ENCODE data around the gene RERE.

RERE gene

DNA sequence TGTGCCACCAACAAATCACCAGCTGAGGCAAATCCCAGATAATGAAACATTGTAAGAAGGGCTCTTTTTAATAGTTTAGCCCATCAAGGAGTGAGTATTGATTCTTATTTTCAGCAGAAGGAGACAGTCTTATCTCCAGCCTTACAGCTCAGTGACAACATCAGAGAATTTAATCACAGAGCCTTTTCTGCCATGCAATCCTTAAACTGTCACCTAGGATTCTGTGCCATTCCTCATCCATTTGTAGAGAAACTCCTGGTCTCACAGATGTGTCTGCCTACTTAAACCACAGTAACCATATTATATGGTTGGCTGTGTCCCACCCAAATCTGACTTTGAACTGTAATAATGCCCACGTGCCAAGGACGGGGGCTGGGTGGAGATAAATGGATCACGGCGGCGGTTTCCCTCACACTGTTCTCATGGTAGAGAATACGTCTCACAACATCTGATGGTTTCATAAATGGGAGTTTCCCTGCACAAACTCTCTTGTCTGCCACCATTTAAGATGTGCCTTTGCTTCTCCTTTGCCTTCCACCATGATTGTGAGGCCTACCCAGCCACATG is 217.7 kb downstream of the RERE start:
- Histone ChIP-seq H3K9me3 (replicated peaks in 1 of 2; ENCODE audit: control insufficient read depth in 2 of 2, insufficient read depth in 1 of 2, low read depth in 1 of 2, low read length in 2 of 2) (peaks cover 0 to 1% of the 10 kb centered on the region in 2 donors), H2AK5ac (ENCODE audit: low read depth, low read length) (no peak overlapping the region), H3K4me3 (ENCODE audit: low read length in 2 of 2) (no peak overlapping the region), H3K27me3 (ENCODE audit: control insufficient read depth in 3 of 3, insufficient read depth in 3 of 3, low read depth in 1 of 3, low read length in 3 of 3) (no peaks in the 10 kb centered on the region), H3K79me1 (ENCODE audit: low read depth, low read length) (no peaks in the 10 kb centered on the region), H3K4ac (ENCODE audit: low read length) (no peak overlapping the region), H2AFZ (ENCODE audit: low read length) (no peak overlapping the region), H2BK120ac (ENCODE audit: low read depth, low read length) (no peak overlapping the region), H2BK12ac (ENCODE audit: low read length) (no peak overlapping the region), H3K23ac (ENCODE audit: low read depth, low read length, poor library complexity) (no peak overlapping the region), H3K4me2 (ENCODE audit: insufficient read depth, low read length, poor library complexity, severe bottlenecking) (no peak overlapping the region), H3K36me3 (replicated peaks in 1 of 2; ENCODE audit: control insufficient read depth in 2 of 2, insufficient read depth in 2 of 2, low read length in 2 of 2) (peaks cover 0 to 30% of the 10 kb centered on the region in 2 donors), H3K27ac (replicated peaks; ENCODE audit: low read length) (no peak overlapping the region), H3K14ac (ENCODE audit: low read length) (no peak overlapping the region), H2BK5ac (ENCODE audit: low read length) (no peak overlapping the region), H4K8ac (ENCODE audit: low read depth, low read length) (no peak overlapping the region), H2BK15ac (ENCODE audit: low read length) (no peak overlapping the region), H3K4me1 (ENCODE audit: control insufficient read depth in 2 of 2, insufficient read depth in 1 of 2, low read depth in 1 of 2, low read length in 2 of 2) (peaks cover 14 to 16% of the 10 kb centered on the region in 2 donors), H3K9ac (ENCODE audit: low read depth, low read length, poor library complexity) (no peak overlapping the region), H3K18ac (ENCODE audit: low read length) (no peak overlapping the region), H4K91ac (ENCODE audit: low read depth, low read length, poor library complexity) (no peak overlapping the region)
- no CpG with 5 or more reads among the region's 6 CpGs for WGBS, 2 donors (ENCODE audit: extremely low coverage in 2 of 2, insufficient read length in 2 of 2, insufficient replicate concordance in 1 of 2)
- DNase-seq (ENCODE audit: low spot score), result no peak

DNA sequence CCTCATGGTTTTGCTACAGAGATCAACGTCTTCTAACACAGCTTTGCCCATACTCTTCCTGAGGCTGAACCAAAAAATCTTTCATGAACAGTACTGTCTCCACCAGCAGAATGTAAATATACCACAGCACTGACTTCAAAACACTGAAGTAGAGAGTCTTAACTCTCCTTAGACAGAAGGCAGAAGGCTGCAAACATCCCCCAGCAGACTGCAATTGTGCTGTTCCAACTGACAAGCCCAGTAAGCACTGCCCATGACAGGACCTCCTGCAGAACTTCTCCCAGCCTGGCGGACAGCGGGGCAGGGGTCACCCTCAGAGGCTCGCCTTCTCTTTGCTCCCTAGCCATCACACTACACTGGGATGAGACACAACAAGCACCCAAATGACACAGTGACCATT is 218.7 kb downstream of the RERE start:
- peaks cover 0 to 34% of the 10 kb centered on the region in 2 donors for H3K36me3 ChIP-seq (replicated peaks in 1 of 2; ENCODE audit: control insufficient read depth in 2 of 2, insufficient read depth in 2 of 2, low read length in 2 of 2)
- no peak overlapping the region for H2BK15ac ChIP-seq (ENCODE audit: low read length)
- H3K27ac ChIP-seq (replicated peaks; ENCODE audit: low read length), result peak overlapping the region; percentile 15
- H3K4ac ChIP-seq (ENCODE audit: low read length), result no peak overlapping the region
- H3K4me1 ChIP-seq (ENCODE audit: control insufficient read depth in 2 of 2, insufficient read depth in 1 of 2, low read depth in 1 of 2, low read length in 2 of 2), result peaks cover 12 to 16% of the 10 kb centered on the region in 2 donors
- H3K9me3 ChIP-seq (replicated peaks in 1 of 2; ENCODE audit: control insufficient read depth in 2 of 2, insufficient read depth in 1 of 2, low read depth in 1 of 2, low read length in 2 of 2), result peaks cover under 1 to 1% of the 10 kb centered on the region in 2 donors
- no peak overlapping the region for H2BK120ac ChIP-seq (ENCODE audit: low read depth, low read length)
- no peak overlapping the region for H2AFZ ChIP-seq (ENCODE audit: low read length)
- H2BK12ac ChIP-seq (ENCODE audit: low read length), result no peak overlapping the region
- DNase-seq (ENCODE audit: low spot score), result no peak
- no peak overlapping the region for H3K4me2 ChIP-seq (ENCODE audit: insufficient read depth, low read length, poor library complexity, severe bottlenecking)
- no peak overlapping the region for H3K14ac ChIP-seq (ENCODE audit: low read length)
- no peak overlapping the region for H2BK5ac ChIP-seq (ENCODE audit: low read length)
- no CpG with 5 or more reads among the region's 4 CpGs for WGBS, 2 donors (ENCODE audit: extremely low coverage in 2 of 2, insufficient read length in 2 of 2, insufficient replicate concordance in 1 of 2)
- H3K4me3 ChIP-seq (ENCODE audit: low read length in 2 of 2), result no peak overlapping the region
- no peak overlapping the region for H3K23ac ChIP-seq (ENCODE audit: low read depth, low read length, poor library complexity)
- H2AK5ac ChIP-seq (ENCODE audit: low read depth, low read length), result no peak overlapping the region
- no peak overlapping the region for H4K91ac ChIP-seq (ENCODE audit: low read depth, low read length, poor library complexity)
- H3K27me3 ChIP-seq (ENCODE audit: control insufficient read depth in 3 of 3, insufficient read depth in 3 of 3, low read depth in 1 of 3, low read length in 3 of 3), result no peaks in the 10 kb centered on the region
- H3K9ac ChIP-seq (ENCODE audit: low read depth, low read length, poor library complexity), result no peak overlapping the region
- no peaks in the 10 kb centered on the region for H3K79me1 ChIP-seq (ENCODE audit: low read depth, low read length)
- no peak overlapping the region for H4K8ac ChIP-seq (ENCODE audit: low read depth, low read length)
- H3K18ac ChIP-seq (ENCODE audit: low read length), result no peak overlapping the region

DNA sequence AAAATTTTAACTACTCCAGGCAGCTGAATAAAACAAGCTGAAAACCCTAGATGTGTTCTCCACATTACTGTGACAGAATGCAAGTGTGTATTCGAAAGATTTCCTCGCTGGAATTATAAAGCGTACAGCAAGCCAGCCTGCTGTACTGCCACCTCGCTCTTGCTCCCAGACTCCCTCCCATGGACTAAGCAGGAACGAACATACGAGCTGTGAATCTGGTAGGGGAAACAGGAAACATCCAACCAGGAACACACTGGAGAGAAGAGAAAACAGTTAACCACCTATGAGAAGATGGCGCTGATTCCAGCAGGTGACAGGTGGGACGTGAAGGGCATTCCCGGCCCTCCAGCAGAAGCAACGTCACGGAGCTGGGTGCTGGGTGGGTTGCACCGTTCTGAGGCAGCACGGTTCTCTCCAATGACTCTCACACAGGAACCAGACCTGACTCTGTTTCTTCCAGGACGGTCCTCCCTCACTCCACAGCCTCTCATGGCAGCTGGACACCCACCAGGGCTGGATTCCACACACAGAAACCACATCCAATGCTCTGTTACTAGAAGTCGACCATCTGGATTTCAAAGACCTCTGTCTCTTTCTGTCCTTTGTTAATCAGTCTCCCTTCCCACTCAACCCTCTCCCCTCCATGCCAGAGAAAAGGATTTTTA is 219.2 kb downstream of the RERE start:
- Histone ChIP-seq H3K14ac (ENCODE audit: low read length) (no peak overlapping the region), H3K36me3 (replicated peaks in 1 of 2; ENCODE audit: control insufficient read depth in 2 of 2, insufficient read depth in 2 of 2, low read length in 2 of 2) (peaks cover 0 to 37% of the 10 kb centered on the region in 2 donors), H3K4me3 (ENCODE audit: low read length in 2 of 2) (no peak overlapping the region), H4K91ac (ENCODE audit: low read depth, low read length, poor library complexity) (no peak overlapping the region), H2BK120ac (ENCODE audit: low read depth, low read length) (no peak overlapping the region), H3K79me1 (ENCODE audit: low read depth, low read length) (peaks cover 2% of the 10 kb centered on the region), H2BK15ac (ENCODE audit: low read length) (no peak overlapping the region), H2BK5ac (ENCODE audit: low read length) (no peak overlapping the region), H3K27ac (replicated peaks; ENCODE audit: low read length) (peak overlapping the region; percentile 23), H3K9ac (ENCODE audit: low read depth, low read length, poor library complexity) (no peak overlapping the region), H3K4me2 (ENCODE audit: insufficient read depth, low read length, poor library complexity, severe bottlenecking) (no peak overlapping the region), H3K9me3 (replicated peaks in 1 of 2; ENCODE audit: control insufficient read depth in 2 of 2, insufficient read depth in 1 of 2, low read depth in 1 of 2, low read length in 2 of 2) (peaks cover 3 to 7% of the 10 kb centered on the region in 2 donors), H2AK5ac (ENCODE audit: low read depth, low read length) (no peak overlapping the region), H2AFZ (ENCODE audit: low read length) (no peak overlapping the region), H3K4ac (ENCODE audit: low read length) (no peak overlapping the region), H4K8ac (ENCODE audit: low read depth, low read length) (no peak overlapping the region), H3K23ac (ENCODE audit: low read depth, low read length, poor library complexity) (no peak overlapping the region), H3K18ac (ENCODE audit: low read length) (peak overlapping the region; percentile 2), H3K4me1 (ENCODE audit: control insufficient read depth in 2 of 2, insufficient read depth in 1 of 2, low read depth in 1 of 2, low read length in 2 of 2) (peaks cover 11 to 16% of the 10 kb centered on the region in 2 donors), H2BK12ac (ENCODE audit: low read length) (no peak overlapping the region), H3K27me3 (ENCODE audit: control insufficient read depth in 3 of 3, insufficient read depth in 3 of 3, low read depth in 1 of 3, low read length in 3 of 3) (no peaks in the 10 kb centered on the region)
- WGBS, 2 donors (ENCODE audit: extremely low coverage in 2 of 2, insufficient read length in 2 of 2, insufficient replicate concordance in 1 of 2), result no CpG with 5 or more reads among the region's 15 CpGs
- no peak for DNase-seq (ENCODE audit: low spot score)

DNA sequence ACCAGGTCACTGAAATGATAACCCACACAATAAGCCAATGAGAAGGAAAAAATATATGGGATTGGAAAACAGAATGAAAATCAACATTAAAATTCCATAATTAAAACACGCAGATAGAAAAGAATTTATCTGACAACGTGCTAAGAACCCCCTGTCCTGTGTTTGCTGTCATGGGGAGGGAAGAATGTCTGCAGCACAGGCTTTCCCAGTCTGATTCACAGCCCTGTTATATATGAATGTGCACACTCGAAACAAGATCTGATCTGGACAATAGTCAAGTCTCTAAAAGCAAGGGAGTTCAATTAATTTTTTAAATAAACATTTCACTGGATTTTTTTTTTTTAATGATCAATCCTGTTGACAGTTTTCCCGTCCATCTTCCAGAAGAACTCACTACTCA is 220.0 kb downstream of the RERE start:
- H3K23ac ChIP-seq (ENCODE audit: low read depth, low read length, poor library complexity), result no peak overlapping the region
- peaks cover 0 to 32% of the 10 kb centered on the region in 2 donors for H3K36me3 ChIP-seq (replicated peaks in 1 of 2; ENCODE audit: control insufficient read depth in 2 of 2, insufficient read depth in 2 of 2, low read length in 2 of 2)
- no peak overlapping the region for H3K18ac ChIP-seq (ENCODE audit: low read length)
- no CpG with 5 or more reads among the region's 4 CpGs for WGBS, 2 donors (ENCODE audit: extremely low coverage in 2 of 2, insufficient read length in 2 of 2, insufficient replicate concordance in 1 of 2)
- H3K79me1 ChIP-seq (ENCODE audit: low read depth, low read length), result peaks cover 2% of the 10 kb centered on the region
- H3K4me3 ChIP-seq (ENCODE audit: low read length in 2 of 2), result no peak overlapping the region
- H3K4me2 ChIP-seq (ENCODE audit: insufficient read depth, low read length, poor library complexity, severe bottlenecking), result no peak overlapping the region
- no peak overlapping the region for H2BK15ac ChIP-seq (ENCODE audit: low read length)
- no peak overlapping the region for H4K8ac ChIP-seq (ENCODE audit: low read depth, low read length)
- no peak for DNase-seq (ENCODE audit: low spot score)
- H3K9ac ChIP-seq (ENCODE audit: low read depth, low read length, poor library complexity), result no peak overlapping the region
- H4K91ac ChIP-seq (ENCODE audit: low read depth, low read length, poor library complexity), result no peak overlapping the region
- H2BK12ac ChIP-seq (ENCODE audit: low read length), result no peak overlapping the region
- H3K9me3 ChIP-seq (replicated peaks in 1 of 2; ENCODE audit: control insufficient read depth in 2 of 2, insufficient read depth in 1 of 2, low read depth in 1 of 2, low read length in 2 of 2), result peaks cover 3 to 10% of the 10 kb centered on the region in 2 donors
- no peak overlapping the region for H2AFZ ChIP-seq (ENCODE audit: low read length)
- H2BK5ac ChIP-seq (ENCODE audit: low read length), result no peak overlapping the region
- no peak overlapping the region for H3K14ac ChIP-seq (ENCODE audit: low read length)
- no peak overlapping the region for H2AK5ac ChIP-seq (ENCODE audit: low read depth, low read length)
- H3K27ac ChIP-seq (replicated peaks; ENCODE audit: low read length), result no peak overlapping the region
- H3K4me1 ChIP-seq (ENCODE audit: control insufficient read depth in 2 of 2, insufficient read depth in 1 of 2, low read depth in 1 of 2, low read length in 2 of 2), result peaks cover 10 to 16% of the 10 kb centered on the region in 2 donors
- H3K27me3 ChIP-seq (ENCODE audit: control insufficient read depth in 3 of 3, insufficient read depth in 3 of 3, low read depth in 1 of 3, low read length in 3 of 3), result no peaks in the 10 kb centered on the region
- no peak overlapping the region for H3K4ac ChIP-seq (ENCODE audit: low read length)
- no peak overlapping the region for H2BK120ac ChIP-seq (ENCODE audit: low read depth, low read length)

All from neuronal stem cell (in vitro differentiated cells).